IMR-90 (cell line): Measurements from ENCODE around the gene TSKS.

ENCODE experiments used
- POLR2A ChIP-seq: IDR thresholded peaks from 2 replicates; pipeline ENCODE4 v1.6.1; 2012; ENCODE audit warnings: mild to moderate bottlenecking, low read depth, low read length
- TF ChIP-seq, protein P1 (sequence below): conservative IDR thresholded peaks from 2 replicates; pipeline ENCODE4 v1.5.1; 2012; ENCODE audit warnings: mild to moderate bottlenecking, low read depth, low read length, improper control_type of control experiment

GRCh38 chr19:49739933-49740332, 23.2 kb downstream of the TSKS start:
- TF ChIP-seq POLR2A, result no peak
- TF ChIP-seq, protein P1, sequence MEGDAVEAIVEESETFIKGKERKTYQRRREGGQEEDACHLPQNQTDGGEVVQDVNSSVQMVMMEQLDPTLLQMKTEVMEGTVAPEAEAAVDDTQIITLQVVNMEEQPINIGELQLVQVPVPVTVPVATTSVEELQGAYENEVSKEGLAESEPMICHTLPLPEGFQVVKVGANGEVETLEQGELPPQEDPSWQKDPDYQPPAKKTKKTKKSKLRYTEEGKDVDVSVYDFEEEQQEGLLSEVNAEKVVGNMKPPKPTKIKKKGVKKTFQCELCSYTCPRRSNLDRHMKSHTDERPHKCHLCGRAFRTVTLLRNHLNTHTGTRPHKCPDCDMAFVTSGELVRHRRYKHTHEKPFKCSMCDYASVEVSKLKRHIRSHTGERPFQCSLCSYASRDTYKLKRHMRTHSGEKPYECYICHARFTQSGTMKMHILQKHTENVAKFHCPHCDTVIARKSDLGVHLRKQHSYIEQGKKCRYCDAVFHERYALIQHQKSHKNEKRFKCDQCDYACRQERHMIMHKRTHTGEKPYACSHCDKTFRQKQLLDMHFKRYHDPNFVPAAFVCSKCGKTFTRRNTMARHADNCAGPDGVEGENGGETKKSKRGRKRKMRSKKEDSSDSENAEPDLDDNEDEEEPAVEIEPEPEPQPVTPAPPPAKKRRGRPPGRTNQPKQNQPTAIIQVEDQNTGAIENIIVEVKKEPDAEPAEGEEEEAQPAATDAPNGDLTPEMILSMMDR, result no peak
